HepG2 (cell line): Measurements from ENCODE around the gene ARPC1A. TPM values are rescaled to one million over a fixed set of nuclear protein-coding genes. Genes with fewer than 3 reads are reported as not detected.
"Not testable (repeated sequence)": the region's sequence is repeated elsewhere in the genome, so short reads cannot be mapped to it uniquely, and the experiment has no call there.

Experiments used
- ATAC-seq: fragments of 200-7000 bp; cut with Tn5 transposase; 3 replicates; pipeline ENCODE4 v1.9.1; 2020; ENCODE audit warnings: mild to moderate bottlenecking, moderate library complexity
- BruUV-seq: library from RNA; stranded (reverse); fragments of 400-500 nt; replicated peaks from 2 replicates; lab custom pipeline; 2021; lab: Mats Ljungman, UMichigan
- CTCF ChIA-PET: fragments of 300-600 bp; formaldehyde crosslinking; extraction: SDS; loops from one replicate; lab custom pipeline; 2021; ENCODE audit warnings: low total read pairs, inconsistent platforms, low intra/inter-chr PET ratio; lab: Yijun Ruan, JAX
- POLR2A ChIA-PET: fragments of 350-600 bp; sonication (Branson Sonifier 250); formaldehyde crosslinking; loops from one replicate; lab custom pipeline; 2020; ENCODE audit warnings: antibody characterized with exemption, inconsistent platforms; lab: Yijun Ruan, JAX
- DNase-seq: peaks from one replicate; pipeline ENCODE4 v3.0.0-alpha.2; 2015; ENCODE audit warnings: low spot score
- FAIRE-seq: peaks from 3 replicates; lab custom pipeline; 2011; peaks lifted over from hg19 to GRCh38; lab: Jason Lieb, UNC
- H2AFZ ChIP-seq: one replicate; pipeline ENCODE4 v1.6.1; 2011; ENCODE audit warnings: low read length, inconsistent platforms
- H3K27ac ChIP-seq: fragments of 300-600 bp; 3 replicates; pipeline ENCODE4 v1.8.0; 2011; ENCODE audit warnings: mixed run types, mild to moderate bottlenecking, mixed read lengths, low read length, inconsistent platforms; ENCODE audit not compliant: insufficient read depth; ENCODE audit errors: extremely low read length
- H3K27me3 ChIP-seq, 2 experiments: fragments of 200-600 bp in 1 of 2; 2 replicates in 1 of 2; 3 replicates in 1 of 2; pipeline versions ENCODE4 v1.6.0 to v1.8.0; 2011; ENCODE audit warnings: low read length in 2 of 2, mild to moderate bottlenecking in 2 of 2, moderate library complexity in 2 of 2, inconsistent platforms in 1 of 2; ENCODE audit not compliant: insufficient read depth in 2 of 2, control insufficient read depth in 1 of 2
- H3K36me3 ChIP-seq, 2 experiments: fragments of 200-600 bp in 1 of 2; replicated peaks in 1 of 2; 2 replicates in 1 of 2; 3 replicates in 1 of 2; pipeline versions ENCODE4 v1.5.1 to v1.8.0; 2011; ENCODE audit warnings: low read length in 2 of 2, inconsistent platforms in 1 of 2; ENCODE audit not compliant: insufficient read depth in 2 of 2, control insufficient read depth in 1 of 2
- H3K4me1 ChIP-seq: 2 replicates; pipeline ENCODE4 v1.5.1; 2012; ENCODE audit warnings: low read length, inconsistent platforms; ENCODE audit not compliant: insufficient read depth
- H3K4me2 ChIP-seq: 2 replicates; pipeline ENCODE4 v1.6.0; 2011; ENCODE audit warnings: low read depth, low read length, inconsistent platforms
- H3K4me3 ChIP-seq, 3 experiments: fragments of 200-600 bp in 1 of 3; sonication (generic), shearing (Covaris generic) in 1 of 3; replicated peaks in 1 of 3; 2 replicates each; pipeline ENCODE4 v1.5.1; 2011 to 2016; ENCODE audit warnings: low read length in 3 of 3, inconsistent platforms in 2 of 3, low read depth in 2 of 3, mild to moderate bottlenecking in 2 of 3, control low read depth in 1 of 3, mixed read lengths in 1 of 3; ENCODE audit not compliant: insufficient read depth in 1 of 3
- H3K79me2 ChIP-seq: one replicate; pipeline ENCODE4 v1.6.1; 2011; ENCODE audit warnings: low read length, inconsistent platforms; ENCODE audit not compliant: insufficient read depth
- H3K9ac ChIP-seq: 2 replicates; pipeline ENCODE4 v1.6.0; 2011; ENCODE audit warnings: mild to moderate bottlenecking, low read depth, low read length, inconsistent platforms; ENCODE audit not compliant: insufficient read depth
- H3K9me3 ChIP-seq: 2 replicates; pipeline ENCODE4 v1.5.1; 2012; ENCODE audit warnings: mild to moderate bottlenecking, low read length
- H4K20me1 ChIP-seq: 2 replicates; pipeline ENCODE4 v1.6.0; 2011; ENCODE audit warnings: inconsistent platforms, mild to moderate bottlenecking, low read length, moderate library complexity; ENCODE audit not compliant: insufficient read depth
- HOXA9 ChIP-seq: sonication (generic); formaldehyde crosslinking; IDR thresholded peaks from 2 replicates; pipeline ENCODE4 v1.8.1; 2022; ENCODE audit warnings: missing genetic modification reagents, mild to moderate bottlenecking, moderate library complexity, borderline replicate concordance
- PHF8 ChIP-seq: sonication (generic); formaldehyde crosslinking; IDR thresholded peaks from 2 replicates; pipeline ENCODE4 v1.5.0; 2020; ENCODE audit warnings: missing genetic modification reagents
- ZNF768 ChIP-seq: sonication (generic); formaldehyde crosslinking; IDR thresholded peaks from 2 replicates; pipeline ENCODE4 v1.4.0; 2020; ENCODE audit warnings: missing genetic modification reagents
- WGBS: methylation state at CpG from one replicate; pipeline ENCODE4 v1.1.6; 2017; ENCODE audit warnings: low lambda C conversion rate; 5-methylcytosine and 5-hydroxymethylcytosine counted together
- in situ Hi-C: cut with HindIII; loops from 2 replicates; pipeline ENCODE4 v1.10.0; 2017; ENCODE audit warnings: low pct_unique_long_range_greater_than_20kb; ENCODE audit not compliant: extremely low pct_ligation_motif_present
- intact Hi-C: fragments of 100-400 bp; cut with micrococcal nuclease; formaldehyde crosslinking; loops from one replicate; pipeline ENCODE4 v1.10.0; 2022; ENCODE audit not compliant: unreplicated experiment
- polyA plus RNA-seq, 8 experiments: library from polyadenylated mRNA; depleted of rRNA in 3 of 8; stranded (reverse) in 7 of 8; unstranded in 1 of 8; fragments of >200 nt; fragmentation: Illumina TruSeq in 4 of 8; extraction: Trizol in 4 of 8; gene quantifications; 2 replicates each; pipeline versions ENCODE4 v1.2.1 to v1.2.3, GENCODE V29; 2011 to 2016; ENCODE audit warnings: low read depth in 4 of 8, missing spikeins in 1 of 8, mixed read lengths in 1 of 8; ENCODE audit not compliant: insufficient read depth in 1 of 8
- total RNA-seq, 5 experiments: library from RNA; depleted of rRNA; stranded (reverse); fragments of >200 nt; fragmentation: Illumina TruSeq; extraction: Trizol; gene quantifications; 2 replicates each; pipeline ENCODE4 v1.2.3, GENCODE V29; 2016; ENCODE audit warnings: low read depth in 1 of 5
- TF ChIP-seq, protein P1 (sequence below): sonication (generic); formaldehyde crosslinking; IDR thresholded peaks from 2 replicates; pipeline ENCODE4 v1.5.1; 2020; ENCODE audit warnings: missing genetic modification reagents, mild to moderate bottlenecking, borderline replicate concordance
- TF ChIP-seq, protein P2 (sequence below): sonication (generic); formaldehyde crosslinking; IDR thresholded peaks from 2 replicates; pipeline ENCODE4 v1.5.0; 2020; ENCODE audit warnings: missing genetic modification reagents, mild to moderate bottlenecking, borderline replicate concordance

The ARPC1A gene
- total and polyA plus RNA-seq, 2 of the 13 experiments (the other 11 are each of a cell fraction or from before 2014, with no cell fraction given): 44.3 to 88.5 TPM

DNA sequence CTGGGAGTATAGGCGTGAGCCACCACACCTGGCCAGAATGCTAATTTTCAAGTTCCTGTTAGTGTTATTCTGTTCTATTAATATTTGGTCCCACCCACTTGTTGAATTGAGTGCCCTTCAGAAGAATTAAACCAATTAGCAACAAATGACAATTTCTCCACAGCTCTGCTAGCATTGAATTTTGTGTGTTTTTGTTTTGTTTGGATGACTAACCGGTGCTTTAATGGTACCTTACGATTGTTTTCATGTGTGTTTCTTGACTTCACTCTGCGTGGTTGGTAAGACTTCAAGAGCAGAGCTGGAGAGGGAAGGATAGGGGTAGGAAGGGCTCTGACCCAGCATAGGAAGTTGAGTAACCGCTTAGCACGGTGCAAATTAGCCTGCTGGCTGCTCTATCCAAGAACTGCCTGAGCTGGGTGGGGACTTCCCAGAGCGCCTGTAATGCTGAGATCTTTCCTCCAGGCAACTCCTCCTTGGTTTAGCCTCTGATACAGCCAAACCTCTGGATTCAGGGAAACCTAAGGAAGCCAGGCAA lies 53.4 kb downstream of the ARPC1A start (continued):
- TF ChIP-seq, protein P1, sequence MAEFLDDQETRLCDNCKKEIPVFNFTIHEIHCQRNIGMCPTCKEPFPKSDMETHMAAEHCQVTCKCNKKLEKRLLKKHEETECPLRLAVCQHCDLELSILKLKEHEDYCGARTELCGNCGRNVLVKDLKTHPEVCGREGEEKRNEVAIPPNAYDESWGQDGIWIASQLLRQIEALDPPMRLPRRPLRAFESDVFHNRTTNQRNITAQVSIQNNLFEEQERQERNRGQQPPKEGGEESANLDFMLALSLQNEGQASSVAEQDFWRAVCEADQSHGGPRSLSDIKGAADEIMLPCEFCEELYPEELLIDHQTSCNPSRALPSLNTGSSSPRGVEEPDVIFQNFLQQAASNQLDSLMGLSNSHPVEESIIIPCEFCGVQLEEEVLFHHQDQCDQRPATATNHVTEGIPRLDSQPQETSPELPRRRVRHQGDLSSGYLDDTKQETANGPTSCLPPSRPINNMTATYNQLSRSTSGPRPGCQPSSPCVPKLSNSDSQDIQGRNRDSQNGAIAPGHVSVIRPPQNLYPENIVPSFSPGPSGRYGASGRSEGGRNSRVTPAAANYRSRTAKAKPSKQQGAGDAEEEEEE (CRISPR knock-in tag): no peak
- TF ChIP-seq ZNF768 (CRISPR knock-in tag): no peak
- no peak for TF ChIP-seq HOXA9 (CRISPR knock-in tag)
- TF ChIP-seq, protein P2, sequence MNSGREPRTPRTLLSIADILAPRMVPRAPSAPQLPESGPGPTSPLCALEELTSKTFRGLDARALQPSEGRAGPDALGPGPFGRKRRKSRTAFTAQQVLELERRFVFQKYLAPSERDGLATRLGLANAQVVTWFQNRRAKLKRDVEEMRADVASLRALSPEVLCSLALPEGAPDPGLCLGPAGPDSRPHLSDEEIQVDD: no peak
- no peak for TF ChIP-seq PHF8 (CRISPR knock-in tag)

DNA sequence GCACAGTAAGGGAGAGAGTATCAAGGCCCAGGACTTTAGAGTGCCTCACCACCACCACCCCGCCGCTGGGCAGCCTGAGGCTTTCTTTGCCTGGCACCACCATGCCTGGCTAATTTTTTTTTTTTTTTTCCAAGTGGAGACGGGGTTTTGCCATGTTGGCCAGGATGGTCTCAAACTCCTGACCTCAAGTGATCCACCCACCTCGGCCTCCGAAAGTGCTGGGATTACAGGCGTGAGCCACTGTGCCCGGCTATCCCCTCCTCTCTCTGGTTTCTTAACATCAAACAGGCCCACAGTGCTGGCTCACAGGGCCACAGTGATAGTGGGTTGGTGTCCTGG lies 54.0 kb downstream of the ARPC1A start:
- DNase-seq, H3K27me3 ChIP-seq, intact Hi-C loops, H3K36me3 ChIP-seq, H3K9me3 ChIP-seq, ATAC-seq, H4K20me1 ChIP-seq, in situ Hi-C loops, H3K9ac ChIP-seq, H3K4me2 ChIP-seq, CTCF ChIA-PET, H3K4me3 ChIP-seq, H2AFZ ChIP-seq, FAIRE-seq, BruUV-seq: not testable (repeated sequence)
- WGBS: 93% methylated on average over 7 of the region's 7 CpGs
- POLR2A ChIA-PET: interaction anchor here (2.3 kb wide), 1 partner anchor 29 kb away, joined by 9 read pairs; the partner anchor contains the start of genes BUD31 and PDAP1
- peaks cover 27% of the 10 kb centered on the region for H3K79me2 ChIP-seq
- H3K27ac ChIP-seq: peak overlapping the region; percentile 91
- H3K4me1 ChIP-seq: peaks cover 50% of the 10 kb centered on the region
